Calu3 (cell line): Measurements from ENCODE around the gene ERH. TPM values are rescaled to one million over a fixed set of nuclear protein-coding genes. Genes with fewer than 3 reads are reported as not detected.

ENCODE experiments used
- BruUV-seq: library from RNA; stranded (reverse); fragments of 400-500 nt; replicated peaks from 2 replicates; lab custom pipeline; 2021; lab: Mats Ljungman, UMichigan
- CTCF ChIA-PET: fragments of 300-600 bp; sonication (Branson Sonifier 250); formaldehyde crosslinking; loops from one replicate; lab custom pipeline; 2022; ENCODE audit warnings: antibody characterized with exemption; lab: Charles Lee
- DNase-seq: peaks from one replicate; pipeline ENCODE4 v3.0.0; 2022
- H3K27ac Mint-ChIP-seq: one replicate; pipeline ENCODE4 v1.8.0; 2022; ENCODE audit warnings: mixed read lengths; ENCODE audit not compliant: unreplicated experiment
- H3K27me3 Mint-ChIP-seq: one replicate; pipeline ENCODE4 v1.8.0; 2022; ENCODE audit warnings: mixed read lengths; ENCODE audit not compliant: unreplicated experiment
- H3K36me3 Mint-ChIP-seq: one replicate; pipeline ENCODE4 v1.8.0; 2022; ENCODE audit warnings: mild to moderate bottlenecking, moderate library complexity, mixed read lengths; ENCODE audit not compliant: insufficient read depth, unreplicated experiment
- H3K4me1 Mint-ChIP-seq: one replicate; pipeline ENCODE4 v1.8.0; 2022; ENCODE audit warnings: mild to moderate bottlenecking, low read depth, mixed read lengths; ENCODE audit not compliant: unreplicated experiment
- H3K4me3 Mint-ChIP-seq: one replicate; pipeline ENCODE4 v1.8.0; 2022; ENCODE audit warnings: mild to moderate bottlenecking, low read depth, moderate library complexity, mixed read lengths; ENCODE audit not compliant: unreplicated experiment
- H3K9me3 Mint-ChIP-seq: one replicate; pipeline ENCODE4 v1.8.0; 2022; ENCODE audit warnings: low read depth, mixed read lengths; ENCODE audit not compliant: unreplicated experiment
- CTCF ChIP-seq: fragments of 200-600 bp; IDR thresholded peaks from one replicate; pipeline ENCODE4 v1.8.0; 2022; ENCODE audit warnings: antibody characterized with exemption; ENCODE audit not compliant: unreplicated experiment
- intact Hi-C: fragments of 100-400 bp; cut with micrococcal nuclease; formaldehyde crosslinking; loops from one replicate; pipeline ENCODE4 v1.10.0; 2022; ENCODE audit not compliant: unreplicated experiment
- total RNA-seq: library from RNA; stranded (reverse); gene quantifications from 2 replicates; pipeline ENCODE4 v1.2.3, GENCODE V29; 2022

Gene ERH
- total RNA-seq, 1 experiment from 2014 or later, result 343 TPM

- H3K4me1 Mint-ChIP-seq, result peaks cover 8% of the 10 kb centered on the region
- TF ChIP-seq CTCF, result no peak
- no peaks in the 10 kb centered on the region for H3K36me3 Mint-ChIP-seq
- CTCF ChIA-PET, result no interaction called here
- no TSS peak for BruUV-seq
- no peak overlapping the region for H3K4me3 Mint-ChIP-seq
- H3K27me3 Mint-ChIP-seq, result no peaks in the 10 kb centered on the region
- H3K27ac Mint-ChIP-seq, result no peak overlapping the region
- peaks cover 3% of the 10 kb centered on the region for H3K9me3 Mint-ChIP-seq
- intact Hi-C loops, result no loop called here
- no peak for DNase-seq
Observed at GRCh38 chr14:69432364-69432763, 34.3 kb upstream of the ERH start.

GRCh38 chr14:69430306-69430939 lies 32.3 kb upstream of the ERH start:
- Mint-ChIP-seq H3K4me3 (no peak overlapping the region), H3K27ac (no peak overlapping the region), H3K27me3 (no peaks in the 10 kb centered on the region), H3K9me3 (peaks cover 3% of the 10 kb centered on the region), H3K4me1 (peaks cover 8% of the 10 kb centered on the region), H3K36me3 (peaks cover 6% of the 10 kb centered on the region)
- no TSS peak for BruUV-seq
- CTCF ChIA-PET, result no interaction called here
- DNase-seq, result no peak
- intact Hi-C loops, result no loop called here
- TF ChIP-seq CTCF, result no peak

- CTCF ChIA-PET, result no interaction called here
- H3K36me3 Mint-ChIP-seq, result peaks cover 6% of the 10 kb centered on the region
- H3K4me1 Mint-ChIP-seq, result peaks cover under 1% of the 10 kb centered on the region
- intact Hi-C loops, result no loop called here
- no TSS peak for BruUV-seq
- H3K27ac Mint-ChIP-seq, result no peak overlapping the region
- peaks cover 3% of the 10 kb centered on the region for H3K9me3 Mint-ChIP-seq
- H3K4me3 Mint-ChIP-seq, result no peak overlapping the region
- no peak for DNase-seq
- no peak for TF ChIP-seq CTCF
- no peaks in the 10 kb centered on the region for H3K27me3 Mint-ChIP-seq
Observed at GRCh38 chr14:69429643-69430042, 31.5 kb upstream of the ERH start.

GRCh38 chr14:69428289-69428998 lies 30.3 kb upstream of the ERH start:
- no peak for TF ChIP-seq CTCF
- CTCF ChIA-PET, result interaction anchor here (0.7 kb wide), 1 partner anchor 277 kb away, joined by 6 read pairs; no protein-coding TSS in a partner anchor
- H3K27me3 Mint-ChIP-seq, result no peaks in the 10 kb centered on the region
- H3K4me3 Mint-ChIP-seq, result no peak overlapping the region
- intact Hi-C loops, result no loop called here
- no TSS peak for BruUV-seq
- H3K36me3 Mint-ChIP-seq, result peaks cover 6% of the 10 kb centered on the region
- H3K4me1 Mint-ChIP-seq, result no peaks in the 10 kb centered on the region
- H3K27ac Mint-ChIP-seq, result no peak overlapping the region
- H3K9me3 Mint-ChIP-seq, result peaks cover 3% of the 10 kb centered on the region
- no peak for DNase-seq
